Measurements from ENCODE around the gene CUTC.

DNA sequence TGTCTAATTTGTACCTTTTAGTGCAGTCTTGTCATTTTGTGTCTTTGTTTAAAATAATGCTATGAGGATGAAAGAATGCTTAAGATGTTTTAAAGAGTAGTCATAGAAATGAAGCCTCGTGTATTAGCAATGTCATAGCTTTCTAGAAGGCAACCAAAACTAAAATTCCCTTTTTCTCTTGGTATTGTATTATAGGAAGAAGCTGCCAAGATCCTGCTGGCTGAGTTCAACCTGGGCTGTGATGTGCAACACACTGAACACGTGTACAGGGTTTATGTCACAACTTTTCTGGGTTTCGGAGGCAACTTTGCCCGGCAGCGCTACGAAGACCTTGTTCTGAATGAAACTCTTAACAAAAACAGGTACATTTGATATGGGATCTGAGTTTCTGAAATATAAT lies 36.3 kb upstream of the CUTC start:
- TF ChIP-seq, protein P1, sequence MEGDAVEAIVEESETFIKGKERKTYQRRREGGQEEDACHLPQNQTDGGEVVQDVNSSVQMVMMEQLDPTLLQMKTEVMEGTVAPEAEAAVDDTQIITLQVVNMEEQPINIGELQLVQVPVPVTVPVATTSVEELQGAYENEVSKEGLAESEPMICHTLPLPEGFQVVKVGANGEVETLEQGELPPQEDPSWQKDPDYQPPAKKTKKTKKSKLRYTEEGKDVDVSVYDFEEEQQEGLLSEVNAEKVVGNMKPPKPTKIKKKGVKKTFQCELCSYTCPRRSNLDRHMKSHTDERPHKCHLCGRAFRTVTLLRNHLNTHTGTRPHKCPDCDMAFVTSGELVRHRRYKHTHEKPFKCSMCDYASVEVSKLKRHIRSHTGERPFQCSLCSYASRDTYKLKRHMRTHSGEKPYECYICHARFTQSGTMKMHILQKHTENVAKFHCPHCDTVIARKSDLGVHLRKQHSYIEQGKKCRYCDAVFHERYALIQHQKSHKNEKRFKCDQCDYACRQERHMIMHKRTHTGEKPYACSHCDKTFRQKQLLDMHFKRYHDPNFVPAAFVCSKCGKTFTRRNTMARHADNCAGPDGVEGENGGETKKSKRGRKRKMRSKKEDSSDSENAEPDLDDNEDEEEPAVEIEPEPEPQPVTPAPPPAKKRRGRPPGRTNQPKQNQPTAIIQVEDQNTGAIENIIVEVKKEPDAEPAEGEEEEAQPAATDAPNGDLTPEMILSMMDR (IDR thresholded peaks at IDR 0.05; ENCODE audit: poor library complexity): no peak
- no peak for TF ChIP-seq EZH2phosphoT487 (IDR thresholded peaks at IDR 0.05; ENCODE audit: low read depth, severe bottlenecking, unreplicated experiment)
